ENCODE data around the gene SPARC. TPM values are rescaled to one million over a fixed set of nuclear protein-coding genes. Genes with fewer than 3 reads are reported as not detected.
"Not testable (repeated sequence)": the region's sequence is repeated elsewhere in the genome, so short reads cannot be mapped to it uniquely, and the experiment has no call there.

SPARC gene
- total RNA-seq, 2 experiments from 2014 or later, result not detected

DNA sequence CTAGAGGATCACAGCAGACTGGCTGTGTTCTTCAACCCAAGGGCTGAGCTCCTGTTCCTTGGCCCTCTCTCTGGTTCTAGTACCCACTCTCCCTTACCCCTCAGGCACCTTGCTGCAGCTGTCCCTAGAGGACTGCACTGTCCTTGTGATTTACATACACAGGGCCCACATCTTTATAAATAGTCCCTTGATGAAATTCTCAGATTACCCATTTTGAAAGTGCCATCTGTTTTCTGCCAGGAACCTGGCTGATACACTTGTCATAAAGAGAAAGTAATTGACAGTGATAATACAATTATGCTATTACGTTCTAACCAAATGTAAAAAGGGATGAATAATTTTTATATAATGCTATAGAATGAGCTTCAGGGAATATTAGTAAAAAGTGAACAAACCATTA lies 16.5 kb upstream of the SPARC start:
- H3K27me3 Mint-ChIP-seq, result no peaks in the 10 kb centered on the region
- CTCF ChIA-PET, result interaction anchor here (1.1 kb wide), 1 partner anchor 51 kb away, joined by 5 read pairs; no protein-coding TSS in a partner anchor

DNA sequence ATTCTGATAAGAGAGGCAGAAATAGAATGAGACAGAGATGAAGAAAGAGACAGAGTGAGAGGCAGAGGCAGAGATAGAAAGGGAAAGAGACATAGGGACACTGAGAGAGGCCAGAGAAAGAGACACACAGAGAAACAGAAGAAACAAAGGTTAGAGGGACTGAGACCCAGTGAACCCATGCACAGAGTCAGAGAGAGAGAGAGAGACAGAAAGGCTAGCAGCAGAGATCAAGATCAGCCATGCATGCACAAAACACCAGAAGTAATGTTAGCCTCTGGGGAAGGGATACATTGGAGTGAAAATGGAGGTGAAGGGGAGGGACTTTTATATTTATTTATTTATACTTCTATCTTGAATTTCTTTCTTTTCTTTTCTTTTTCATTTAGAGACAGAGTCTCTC lies 14.1 kb upstream of the SPARC start:
- no peak for DNase-seq
- Mint-ChIP-seq H3K9me3 (no peaks in the 10 kb centered on the region), H3K27ac (no peak overlapping the region), H3K27me3 (peaks cover 6% of the 10 kb centered on the region), H3K36me3 (ENCODE audit: low read depth) (no peaks in the 10 kb centered on the region), H3K4me3 (no peak overlapping the region), H3K4me1 (ENCODE audit: low read depth) (no peaks in the 10 kb centered on the region)
- no peak for ATAC-seq
- intact Hi-C loops (cut with micrococcal nuclease), result no loop called here
- ChIA-PET POLR2A (no interaction called here), CTCF (interaction anchor here (0.6 kb wide), 1 partner anchor 10 kb away, joined by 4 read pairs; no protein-coding TSS in a partner anchor)
- TF ChIP-seq, protein P1, sequence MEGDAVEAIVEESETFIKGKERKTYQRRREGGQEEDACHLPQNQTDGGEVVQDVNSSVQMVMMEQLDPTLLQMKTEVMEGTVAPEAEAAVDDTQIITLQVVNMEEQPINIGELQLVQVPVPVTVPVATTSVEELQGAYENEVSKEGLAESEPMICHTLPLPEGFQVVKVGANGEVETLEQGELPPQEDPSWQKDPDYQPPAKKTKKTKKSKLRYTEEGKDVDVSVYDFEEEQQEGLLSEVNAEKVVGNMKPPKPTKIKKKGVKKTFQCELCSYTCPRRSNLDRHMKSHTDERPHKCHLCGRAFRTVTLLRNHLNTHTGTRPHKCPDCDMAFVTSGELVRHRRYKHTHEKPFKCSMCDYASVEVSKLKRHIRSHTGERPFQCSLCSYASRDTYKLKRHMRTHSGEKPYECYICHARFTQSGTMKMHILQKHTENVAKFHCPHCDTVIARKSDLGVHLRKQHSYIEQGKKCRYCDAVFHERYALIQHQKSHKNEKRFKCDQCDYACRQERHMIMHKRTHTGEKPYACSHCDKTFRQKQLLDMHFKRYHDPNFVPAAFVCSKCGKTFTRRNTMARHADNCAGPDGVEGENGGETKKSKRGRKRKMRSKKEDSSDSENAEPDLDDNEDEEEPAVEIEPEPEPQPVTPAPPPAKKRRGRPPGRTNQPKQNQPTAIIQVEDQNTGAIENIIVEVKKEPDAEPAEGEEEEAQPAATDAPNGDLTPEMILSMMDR (IDR thresholded peaks at IDR 0.05), result no peak

More for the DNA sequence above, 16.5 kb upstream of the SPARC start:
- ATAC-seq (no peak), DNase-seq (no peak)
- no peaks in the 10 kb centered on the region for H3K9me3 Mint-ChIP-seq
- no peak overlapping the region for H3K27ac Mint-ChIP-seq
- intact Hi-C loops (cut with micrococcal nuclease), result no loop called here
- TF ChIP-seq, protein P1 (IDR thresholded peaks at IDR 0.05), result no peak
- H3K36me3 Mint-ChIP-seq (ENCODE audit: low read depth), result no peaks in the 10 kb centered on the region
- no peak overlapping the region for H3K4me3 Mint-ChIP-seq
- POLR2A ChIA-PET, result no interaction called here
- H3K4me1 Mint-ChIP-seq (ENCODE audit: low read depth), result no peaks in the 10 kb centered on the region

DNA sequence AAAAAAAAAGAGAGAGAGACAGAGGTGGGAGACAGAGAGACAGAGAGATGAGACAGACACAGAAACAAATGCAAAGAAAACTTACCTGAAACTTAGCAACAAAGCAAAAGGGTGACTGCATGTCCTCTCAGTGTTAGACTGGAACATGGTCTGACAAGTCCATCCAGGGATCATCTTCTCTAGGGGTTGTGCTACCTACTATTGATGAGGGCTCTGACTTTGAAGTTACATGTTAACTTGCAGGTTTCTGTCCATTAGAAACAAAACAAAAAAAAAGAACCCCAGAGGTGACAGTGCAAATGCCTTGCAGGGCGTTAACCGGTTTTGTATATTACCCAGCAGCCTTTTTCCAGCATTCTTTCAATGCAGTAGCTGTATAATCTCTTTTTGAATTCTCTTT lies 13.6 kb upstream of the SPARC start:
- ChIA-PET CTCF (interaction anchor here (0.6 kb wide), 1 partner anchor 10 kb away, joined by 4 read pairs; no protein-coding TSS in a partner anchor), POLR2A (no interaction called here)
- H3K27me3 Mint-ChIP-seq, result peaks cover 6% of the 10 kb centered on the region
- intact Hi-C loops (cut with micrococcal nuclease), result no loop called here
- ATAC-seq, result no peak
- TF ChIP-seq, protein P1 (IDR thresholded peaks at IDR 0.05), result no peak
- H3K9me3 Mint-ChIP-seq, result no peaks in the 10 kb centered on the region
- DNase-seq, result no peak
- H3K27ac Mint-ChIP-seq, result no peak overlapping the region
- no peak overlapping the region for H3K4me3 Mint-ChIP-seq
- no peaks in the 10 kb centered on the region for H3K4me1 Mint-ChIP-seq (ENCODE audit: low read depth)
- no peaks in the 10 kb centered on the region for H3K36me3 Mint-ChIP-seq (ENCODE audit: low read depth)

DNA sequence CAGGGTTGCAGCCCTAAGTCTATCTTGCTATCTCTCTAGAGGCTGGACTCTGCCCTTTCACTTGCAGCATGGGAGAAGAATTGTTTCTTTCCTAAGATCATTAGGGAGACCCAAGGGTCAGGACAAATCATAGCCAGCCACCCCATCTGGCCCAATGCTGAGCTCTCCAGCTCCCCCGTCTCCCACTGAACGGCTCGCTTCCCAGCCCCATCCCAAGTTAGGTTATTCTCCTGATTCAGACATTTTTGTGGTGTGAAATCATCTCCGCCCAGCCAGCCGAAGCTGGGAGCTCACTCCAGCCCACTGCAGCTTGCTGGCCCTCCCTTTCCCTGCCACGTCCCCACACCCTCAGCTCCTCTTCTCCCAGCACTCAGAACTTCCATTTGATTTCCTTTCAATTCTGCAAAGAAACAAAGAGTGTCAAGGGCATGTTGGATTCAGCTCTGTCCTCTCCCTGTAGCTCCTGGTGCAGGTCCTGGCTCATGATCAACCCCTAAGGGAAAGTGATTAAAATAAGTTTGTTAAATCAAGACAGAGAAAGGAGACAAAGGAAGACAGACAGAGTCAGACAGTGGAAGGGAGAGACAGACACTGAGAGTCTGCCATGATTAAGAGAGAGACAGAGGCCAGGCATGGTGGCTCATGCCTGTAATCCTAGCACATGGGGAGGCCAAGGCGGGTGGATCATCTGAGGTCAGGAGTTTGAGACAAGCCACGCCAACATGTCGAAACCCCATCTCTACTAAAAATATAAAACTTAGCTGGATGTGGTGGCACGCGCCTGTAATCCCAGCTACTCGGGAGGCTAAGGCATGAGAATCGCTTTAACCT lies 12.6 kb upstream of the SPARC start:
- H3K9me3 Mint-ChIP-seq, result no peaks in the 10 kb centered on the region
- intact Hi-C loops (cut with micrococcal nuclease), result no loop called here
- H3K36me3 Mint-ChIP-seq (ENCODE audit: low read depth), result no peaks in the 10 kb centered on the region
- ChIA-PET CTCF (interaction anchor here (1.6 kb wide), 1 partner anchor 16 kb away, joined by 5 read pairs; no protein-coding TSS in a partner anchor), POLR2A (no interaction called here)
- TF ChIP-seq, protein P1 (IDR thresholded peaks at IDR 0.05), result no peak
- H3K4me3 Mint-ChIP-seq, result no peak overlapping the region
- H3K27ac Mint-ChIP-seq, result no peak overlapping the region
- ATAC-seq (no peak), DNase-seq (no peak)
- no peaks in the 10 kb centered on the region for H3K4me1 Mint-ChIP-seq (ENCODE audit: low read depth)
- H3K27me3 Mint-ChIP-seq, result peaks cover 6% of the 10 kb centered on the region

DNA sequence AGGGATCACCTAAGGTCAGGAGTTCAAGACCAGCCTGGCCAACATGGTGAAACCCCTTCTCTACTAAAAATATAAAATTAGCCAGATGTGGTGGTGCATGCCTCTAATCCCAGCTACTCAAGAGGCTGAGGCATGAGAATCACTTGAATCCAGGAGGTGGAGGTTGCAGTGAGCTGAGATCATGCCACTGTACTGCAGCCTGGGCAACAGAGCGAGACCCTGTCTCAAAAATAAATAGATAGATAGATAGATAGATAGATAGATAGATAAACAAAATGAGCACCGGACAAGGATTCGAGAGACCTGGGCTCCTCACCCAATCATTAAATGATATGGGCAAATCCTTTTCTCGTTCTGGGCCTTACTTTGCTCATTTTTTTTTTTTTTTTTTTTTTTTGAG lies 11.4 kb upstream of the SPARC start:
- H3K9me3 Mint-ChIP-seq; H3K36me3 Mint-ChIP-seq (ENCODE audit: low read depth); ATAC-seq; H3K4me3 Mint-ChIP-seq; intact Hi-C loops (cut with micrococcal nuclease); H3K27ac Mint-ChIP-seq; H3K4me1 Mint-ChIP-seq (ENCODE audit: low read depth); H3K27me3 Mint-ChIP-seq; POLR2A ChIA-PET; DNase-seq: not testable (repeated sequence)
- CTCF ChIA-PET, result interaction anchor here (0.9 to 1.6 kb wide), 2 partner anchors 15 to 39 kb away, joined by 3 to 5 read pairs; no protein-coding TSS in a partner anchor
